ENCODE results near the gene KANSL1L. TPM values are rescaled to one million over a fixed set of nuclear protein-coding genes. Genes with fewer than 3 reads are reported as not detected.

The KANSL1L gene
- total RNA-seq = 30.9 TPM
- polyA plus RNA-seq = 13.8 TPM
- long read RNA-seq, donor 1 = 0 reads
- long read RNA-seq, donor 2, partial matches to known transcripts = 26 of 28 reads
- long read RNA-seq, donor 2, other reads (novel, unspliced or antisense) = 0 of 28 reads
- long read RNA-seq, donor 3, transcript KANSL1L-206 (4 exons, 808 nt) = major isoform, 5 of 10 reads
- long read RNA-seq, donor 3, partial matches to known transcripts = 5 of 10 reads
- long read RNA-seq, donor 3, other reads (novel, unspliced or antisense) = 0 of 10 reads
- long read RNA-seq, donor 4, partial matches to known transcripts = 0 of 2 reads
- long read RNA-seq, donor 4, other reads (novel, unspliced or antisense) = 0 of 2 reads
- long read RNA-seq, donor 5, full-length matches to known transcripts = 1 of 6 reads
- long read RNA-seq, donor 5, partial matches to known transcripts = 5 of 6 reads
- long read RNA-seq, donor 5, other reads (novel, unspliced or antisense) = 0 of 6 reads
- long read RNA-seq, donor 6, full-length matches to known transcripts = 2 of 25 reads
- long read RNA-seq, donor 6, partial matches to known transcripts = 0 of 25 reads
- long read RNA-seq, donor 6, other reads (novel, unspliced or antisense) = 23 of 25 reads
- long read RNA-seq, donor 7, partial matches to known transcripts = 5 of 31 reads
- long read RNA-seq, donor 7, other reads (novel, unspliced or antisense) = 26 of 31 reads
- long read RNA-seq, donor 8, partial matches to known transcripts = 0 of 1 reads
- long read RNA-seq, donor 8, other reads (novel, unspliced or antisense) = 0 of 1 reads
- long read RNA-seq, donor 9 = 0 reads
- long read RNA-seq, donor 10 = 0 reads

- Histone ChIP-seq H3K4me1 (ENCODE audit: control insufficient read depth in 2 of 2, insufficient read depth in 2 of 2, low read length in 2 of 2) (peaks cover 0 to 3% of the 10 kb centered on the region in 2 donors), H3K36me3 (ENCODE audit: control insufficient read depth in 2 of 2, insufficient read depth in 2 of 2, low read length in 1 of 2) (no peaks in the 10 kb centered on the region), H3K27me3 (ENCODE audit: control insufficient read depth in 2 of 2, insufficient read depth in 1 of 2, low read length in 1 of 2) (no peaks in the 10 kb centered on the region), H3K4me3 (ENCODE audit: low read length in 2 of 2) (peak within 1 kb of the TSS; percentile 81 to 92), H3K9me3 (ENCODE audit: control insufficient read depth in 2 of 2, insufficient read depth in 1 of 2, low read length in 1 of 2) (peaks cover 0 to 1% of the 10 kb centered on the region in 2 donors), H3K27ac (ENCODE audit: low read depth in 1 of 2, low read length in 1 of 2) (peak within 1 kb of the TSS; percentile 99)
- peak; percentile 84 to 98 (median 95) for DNase-seq (ENCODE audit: low read depth in 6 of 9, low spot score in 9 of 9)
- WGBS = under 1% methylated on average over 67 of the region's 67 CpGs
These were observed at the start of gene KANSL1L for GRCh38 chr2:210171309-210172218. TSS of gene KANSL1L (minus strand) at chr2:210171409. CDS start at chr2:210154582, 16,827 bp downstream.

- no peaks in the 10 kb centered on the region for H3K27me3 ChIP-seq (ENCODE audit: control insufficient read depth in 2 of 2, insufficient read depth in 1 of 2, low read length in 1 of 2)
- 8% methylated on average over 1 of the region's 1 CpG for WGBS
- no peak overlapping the region for H3K4me3 ChIP-seq (ENCODE audit: low read length in 2 of 2)
- DNase-seq (ENCODE audit: low read depth in 6 of 9, low spot score in 9 of 9) = no peak
- H3K9me3 ChIP-seq (ENCODE audit: control insufficient read depth in 2 of 2, insufficient read depth in 1 of 2, low read length in 1 of 2) = no peaks in the 10 kb centered on the region
- no peaks in the 10 kb centered on the region for H3K36me3 ChIP-seq (ENCODE audit: control insufficient read depth in 2 of 2, insufficient read depth in 2 of 2, low read length in 1 of 2)
- H3K4me1 ChIP-seq (ENCODE audit: control insufficient read depth in 2 of 2, insufficient read depth in 2 of 2, low read length in 2 of 2) = no peaks in the 10 kb centered on the region
- H3K27ac ChIP-seq (ENCODE audit: low read depth in 1 of 2, low read length in 1 of 2) = no peak overlapping the region
These were observed 43.9 kb upstream of the KANSL1L start for GRCh38 chr2:210215120-210215519.

GRCh38 chr2:210210185-210210584, 39.0 kb upstream of the KANSL1L start:
- H3K4me1 ChIP-seq (ENCODE audit: control insufficient read depth in 2 of 2, insufficient read depth in 2 of 2, low read length in 2 of 2) = no peaks in the 10 kb centered on the region
- H3K27me3 ChIP-seq (ENCODE audit: control insufficient read depth in 2 of 2, insufficient read depth in 1 of 2, low read length in 1 of 2) = no peaks in the 10 kb centered on the region
- DNase-seq (ENCODE audit: low read depth in 6 of 9, low spot score in 9 of 9) = no peak
- no peak overlapping the region for H3K27ac ChIP-seq (ENCODE audit: low read depth in 1 of 2, low read length in 1 of 2)
- H3K4me3 ChIP-seq (ENCODE audit: low read length in 2 of 2) = no peak overlapping the region
- WGBS = 100% methylated on average over 1 of the region's 1 CpG
- no peaks in the 10 kb centered on the region for H3K36me3 ChIP-seq (ENCODE audit: control insufficient read depth in 2 of 2, insufficient read depth in 2 of 2, low read length in 1 of 2)
- no peaks in the 10 kb centered on the region for H3K9me3 ChIP-seq (ENCODE audit: control insufficient read depth in 2 of 2, insufficient read depth in 1 of 2, low read length in 1 of 2)

GRCh38 chr2:210207929-210208328, 36.7 kb upstream of the KANSL1L start:
- Histone ChIP-seq H3K27me3 (ENCODE audit: control insufficient read depth in 2 of 2, insufficient read depth in 1 of 2, low read length in 1 of 2) (no peaks in the 10 kb centered on the region), H3K4me1 (ENCODE audit: control insufficient read depth in 2 of 2, insufficient read depth in 2 of 2, low read length in 2 of 2) (no peaks in the 10 kb centered on the region), H3K27ac (ENCODE audit: low read depth in 1 of 2, low read length in 1 of 2) (no peak overlapping the region), H3K9me3 (ENCODE audit: control insufficient read depth in 2 of 2, insufficient read depth in 1 of 2, low read length in 1 of 2) (no peaks in the 10 kb centered on the region), H3K36me3 (ENCODE audit: control insufficient read depth in 2 of 2, insufficient read depth in 2 of 2, low read length in 1 of 2) (no peaks in the 10 kb centered on the region), H3K4me3 (ENCODE audit: low read length in 2 of 2) (no peak overlapping the region)
- DNase-seq (ENCODE audit: low read depth in 6 of 9, low spot score in 9 of 9) = no peak
- 96% methylated on average over 1 of the region's 1 CpG for WGBS

- Histone ChIP-seq H3K4me3 (ENCODE audit: low read length in 2 of 2) (no peak overlapping the region), H3K36me3 (ENCODE audit: control insufficient read depth in 2 of 2, insufficient read depth in 2 of 2, low read length in 1 of 2) (no peaks in the 10 kb centered on the region), H3K4me1 (ENCODE audit: control insufficient read depth in 2 of 2, insufficient read depth in 2 of 2, low read length in 2 of 2) (no peaks in the 10 kb centered on the region), H3K9me3 (ENCODE audit: control insufficient read depth in 2 of 2, insufficient read depth in 1 of 2, low read length in 1 of 2) (no peaks in the 10 kb centered on the region), H3K27me3 (ENCODE audit: control insufficient read depth in 2 of 2, insufficient read depth in 1 of 2, low read length in 1 of 2) (no peaks in the 10 kb centered on the region), H3K27ac (ENCODE audit: low read depth in 1 of 2, low read length in 1 of 2) (no peak overlapping the region)
- WGBS = 85% methylated on average over 1 of the region's 1 CpG
- DNase-seq (ENCODE audit: low read depth in 6 of 9, low spot score in 9 of 9) = no peak
These were observed 32.3 kb upstream of the KANSL1L start for GRCh38 chr2:210203558-210203957.

GRCh38 chr2:210203147-210203546, 31.9 kb upstream of the KANSL1L start:
- 94% methylated on average over 1 of the region's 1 CpG for WGBS
- Histone ChIP-seq H3K27me3 (ENCODE audit: control insufficient read depth in 2 of 2, insufficient read depth in 1 of 2, low read length in 1 of 2) (no peaks in the 10 kb centered on the region), H3K4me3 (ENCODE audit: low read length in 2 of 2) (no peak overlapping the region), H3K4me1 (ENCODE audit: control insufficient read depth in 2 of 2, insufficient read depth in 2 of 2, low read length in 2 of 2) (no peaks in the 10 kb centered on the region), H3K27ac (ENCODE audit: low read depth in 1 of 2, low read length in 1 of 2) (no peak overlapping the region), H3K36me3 (ENCODE audit: control insufficient read depth in 2 of 2, insufficient read depth in 2 of 2, low read length in 1 of 2) (no peaks in the 10 kb centered on the region), H3K9me3 (ENCODE audit: control insufficient read depth in 2 of 2, insufficient read depth in 1 of 2, low read length in 1 of 2) (no peaks in the 10 kb centered on the region)
- no peak for DNase-seq (ENCODE audit: low read depth in 6 of 9, low spot score in 9 of 9)

- no peak for DNase-seq (ENCODE audit: low read depth in 6 of 9, low spot score in 9 of 9)
- Histone ChIP-seq H3K27me3 (ENCODE audit: control insufficient read depth in 2 of 2, insufficient read depth in 1 of 2, low read length in 1 of 2) (no peaks in the 10 kb centered on the region), H3K27ac (ENCODE audit: low read depth in 1 of 2, low read length in 1 of 2) (no peak overlapping the region), H3K36me3 (ENCODE audit: control insufficient read depth in 2 of 2, insufficient read depth in 2 of 2, low read length in 1 of 2) (no peaks in the 10 kb centered on the region), H3K4me3 (ENCODE audit: low read length in 2 of 2) (no peak overlapping the region), H3K4me1 (ENCODE audit: control insufficient read depth in 2 of 2, insufficient read depth in 2 of 2, low read length in 2 of 2) (peaks cover 0 to 3% of the 10 kb centered on the region in 2 donors), H3K9me3 (ENCODE audit: control insufficient read depth in 2 of 2, insufficient read depth in 1 of 2, low read length in 1 of 2) (no peaks in the 10 kb centered on the region)
- 94% methylated on average over 3 of the region's 3 CpGs for WGBS
These were observed 28.6 kb upstream of the KANSL1L start for GRCh38 chr2:210199854-210200253.

- H3K27ac ChIP-seq (ENCODE audit: low read depth in 1 of 2, low read length in 1 of 2) = no peak overlapping the region
- H3K9me3 ChIP-seq (ENCODE audit: control insufficient read depth in 2 of 2, insufficient read depth in 1 of 2, low read length in 1 of 2) = no peaks in the 10 kb centered on the region
- no peaks in the 10 kb centered on the region for H3K36me3 ChIP-seq (ENCODE audit: control insufficient read depth in 2 of 2, insufficient read depth in 2 of 2, low read length in 1 of 2)
- peak in 2 of 9 donors; percentile 38 to 62 for DNase-seq (ENCODE audit: low read depth in 6 of 9, low spot score in 9 of 9)
- no peaks in the 10 kb centered on the region for H3K27me3 ChIP-seq (ENCODE audit: control insufficient read depth in 2 of 2, insufficient read depth in 1 of 2, low read length in 1 of 2)
- no peak overlapping the region for H3K4me3 ChIP-seq (ENCODE audit: low read length in 2 of 2)
- peaks cover 0 to 3% of the 10 kb centered on the region in 2 donors for H3K4me1 ChIP-seq (ENCODE audit: control insufficient read depth in 2 of 2, insufficient read depth in 2 of 2, low read length in 2 of 2)
These were observed 28.1 kb upstream of the KANSL1L start for GRCh38 chr2:210199186-210199765.
